GM19397 (cell line): ENCODE results near the gene RNASE11.

ENCODE experiments used
- ATAC-seq: cut with Tn5 transposase; IDR thresholded peaks from one replicate; pipeline ENCODE4 v1.9.1; 2021; ENCODE audit warnings: mild to moderate bottlenecking, moderate library complexity; ENCODE audit not compliant: unreplicated experiment

RNASE11 gene

DNA sequence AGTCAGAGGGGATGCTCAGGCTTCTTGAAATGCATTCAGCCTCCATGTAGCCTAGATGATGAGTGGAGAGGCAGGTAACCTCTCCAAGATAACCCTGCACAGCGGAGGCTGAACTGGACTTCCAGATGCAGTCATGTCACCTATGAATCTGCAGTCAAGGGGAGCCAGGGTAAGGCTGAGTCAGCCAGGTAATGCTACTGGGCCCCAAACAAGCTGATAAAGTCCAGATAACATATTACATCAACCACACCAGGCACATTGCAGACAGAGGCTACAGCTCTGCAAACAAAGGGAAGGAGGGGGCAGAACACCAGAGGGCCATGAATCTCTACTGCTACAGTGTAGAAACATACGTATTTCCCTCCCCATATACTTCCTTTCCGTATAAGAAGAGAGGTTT is 40.9 kb downstream of the RNASE11 start:
- ATAC-seq, result no peak

DNA sequence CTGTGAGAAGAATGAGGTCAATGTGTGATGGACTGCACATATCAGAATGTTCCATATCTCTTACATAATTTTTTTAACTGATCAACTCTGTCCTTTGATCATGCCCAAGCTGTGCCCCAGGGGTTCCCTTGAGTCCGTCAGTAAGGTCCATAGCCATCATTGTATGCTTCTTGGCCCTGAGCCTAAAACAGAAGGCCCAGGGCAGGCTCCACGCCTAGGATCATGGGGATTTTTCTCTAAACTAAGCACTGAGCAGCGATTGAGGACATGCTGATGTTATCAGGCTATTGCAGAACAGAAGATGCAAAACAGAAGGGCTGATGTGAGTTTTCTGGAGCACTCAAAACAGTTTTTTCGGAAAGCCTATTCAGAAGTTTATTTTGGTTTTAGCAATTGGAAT is 47.9 kb downstream of the RNASE11 start:
- ATAC-seq, result no peak
